Hypothalamus (tissue), 51 donors: Measurements from ENCODE around the gene ANXA4.
"Not testable (repeated sequence)": the region's sequence is repeated elsewhere in the genome, so short reads cannot be mapped to it uniquely, and the experiment has no call there.

Source experiments
- DNase-seq, 51 donors: peaks; one replicate each; lab custom pipeline; 2025; lab: John Stamatoyannopoulos, UW

The ANXA4 gene

GRCh38 chr2:69745035-69745434 lies 3.1 kb downstream of the ANXA4 start:
- no peak for DNase-seq

GRCh38 chr2:69750246-69750645 lies 8.3 kb downstream of the ANXA4 start:
- DNase-seq, result no peak

- no peak for DNase-seq
Observed at GRCh38 chr2:69753659-69754363, 11.9 kb downstream of the ANXA4 start.

DNA sequence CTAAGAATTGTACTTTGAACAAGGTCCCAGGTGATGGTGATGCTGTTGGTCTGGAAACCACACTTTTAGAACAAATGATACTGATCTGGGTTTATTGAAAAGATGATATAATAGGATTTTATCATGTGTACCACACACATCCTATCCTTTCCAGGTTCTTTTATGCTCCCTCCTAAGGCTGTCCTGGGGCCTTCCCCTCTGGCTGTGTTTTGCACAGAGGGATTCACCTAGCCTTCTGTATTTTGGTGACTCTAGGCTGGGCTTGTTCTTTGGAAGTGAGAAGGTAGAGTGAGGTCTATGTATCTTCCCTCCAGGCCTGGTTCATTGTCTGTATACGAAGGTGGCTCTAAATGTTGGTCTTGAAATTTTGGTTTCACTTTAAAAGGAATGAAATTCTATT lies 12.7 kb downstream of the ANXA4 start:
- no peak for DNase-seq

DNA sequence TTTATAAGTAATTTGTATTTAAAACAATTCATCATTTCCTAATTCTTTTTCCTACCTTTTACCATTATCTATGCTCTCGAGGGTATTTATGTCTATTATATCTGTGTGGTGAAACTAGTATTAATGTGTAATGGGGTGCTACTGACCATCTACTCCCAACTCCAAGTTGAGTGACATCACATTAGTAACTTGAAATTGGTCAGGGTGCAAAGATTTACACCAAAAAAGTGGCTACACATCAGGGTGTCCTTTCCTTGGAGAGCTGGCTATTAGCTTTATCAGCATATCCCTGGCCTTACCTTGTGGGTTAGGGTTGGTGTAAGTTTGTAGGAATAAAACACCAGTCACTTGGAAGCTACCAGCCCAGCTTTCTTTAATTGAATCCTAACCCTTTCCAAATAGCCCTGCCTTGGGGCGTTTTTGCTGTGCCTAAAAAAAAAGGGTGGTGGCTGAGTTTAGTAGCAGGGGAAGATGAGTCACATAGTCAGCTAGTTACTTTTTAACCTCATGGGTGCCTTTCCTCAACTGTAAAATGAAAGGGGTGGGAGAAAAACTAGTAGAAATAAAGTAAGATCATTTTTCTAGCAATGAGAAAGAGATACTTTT lies 14.0 kb downstream of the ANXA4 start:
- DNase-seq, result no peak

DNA sequence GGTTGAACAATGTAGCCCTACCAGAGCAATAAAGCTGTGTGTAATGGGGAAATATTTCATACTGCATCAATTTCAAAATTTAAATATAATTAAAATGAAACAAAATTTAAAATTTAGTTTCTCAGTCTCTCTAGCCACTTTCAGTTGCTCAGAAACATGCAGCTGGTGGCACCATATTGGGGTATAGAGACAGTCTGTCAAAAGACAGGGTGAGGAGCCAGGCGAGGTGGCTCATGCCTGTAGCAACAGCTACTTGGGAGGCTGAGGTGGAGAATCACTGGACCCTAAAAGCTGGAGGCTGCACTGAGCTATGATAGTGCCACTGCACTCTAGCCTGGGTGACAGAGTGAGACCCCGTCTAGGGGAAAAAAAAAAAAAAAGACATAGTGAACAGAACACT lies 20.1 kb downstream of the ANXA4 start:
- DNase-seq, result no peak

- peak in 31 of 51 donors; percentile 3 to 69 (median 21) for DNase-seq
Observed at GRCh38 chr2:69762513-69763494, 20.9 kb downstream of the ANXA4 start.

- not testable (repeated sequence) for DNase-seq
Observed at GRCh38 chr2:69763831-69764230, 21.9 kb downstream of the ANXA4 start.

DNA sequence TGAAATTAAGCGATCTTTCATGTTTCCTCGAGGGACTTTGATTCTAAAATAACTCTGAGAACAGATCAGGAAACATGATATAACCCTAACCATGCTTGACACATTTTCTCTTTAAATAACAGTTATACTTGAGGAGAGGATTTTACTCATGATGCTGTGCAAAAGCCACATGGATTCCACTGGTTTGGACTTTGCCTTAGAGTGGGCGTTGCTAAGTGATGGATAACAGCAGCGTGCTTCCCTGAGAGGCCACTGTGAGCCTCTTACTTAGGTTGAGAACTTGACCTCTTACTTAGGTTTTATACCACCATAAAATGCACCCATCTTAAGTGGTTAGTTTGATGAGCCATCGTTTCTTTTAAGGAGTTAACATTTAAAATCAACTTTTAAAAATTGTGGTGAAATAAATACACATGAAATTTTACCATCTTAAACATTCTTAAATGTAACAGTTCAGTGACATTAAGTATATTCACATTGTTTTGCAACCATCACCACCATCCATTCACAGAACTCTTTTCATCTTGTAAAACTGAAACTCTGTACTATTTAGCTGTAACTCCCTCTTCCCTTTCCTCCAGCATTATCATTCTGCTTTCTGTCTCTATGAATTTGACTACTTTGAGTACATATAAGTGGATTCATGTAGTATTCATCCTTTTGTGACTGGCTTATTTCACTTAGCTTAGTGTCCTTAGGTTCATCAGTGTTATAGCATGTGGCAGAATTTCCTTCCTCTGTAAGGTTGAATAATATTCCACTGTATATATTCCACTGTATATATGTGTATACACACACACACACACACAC lies 22.6 kb downstream of the ANXA4 start:
- DNase-seq, result no peak

DNA sequence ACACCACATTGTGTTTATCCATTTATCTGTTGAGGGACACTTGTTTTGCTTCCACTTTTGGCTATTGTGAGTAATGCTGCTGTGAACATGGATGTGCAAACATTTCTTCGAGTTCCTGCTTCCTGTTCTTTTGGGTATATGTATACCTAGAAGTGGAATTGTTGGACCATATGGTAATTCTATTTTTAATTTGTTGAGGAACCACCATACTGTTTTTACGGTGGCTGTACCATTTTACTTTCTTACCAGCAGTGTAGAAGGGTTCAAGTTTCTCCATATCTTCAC lies 23.1 kb downstream of the ANXA4 start:
- no peak for DNase-seq

DNA sequence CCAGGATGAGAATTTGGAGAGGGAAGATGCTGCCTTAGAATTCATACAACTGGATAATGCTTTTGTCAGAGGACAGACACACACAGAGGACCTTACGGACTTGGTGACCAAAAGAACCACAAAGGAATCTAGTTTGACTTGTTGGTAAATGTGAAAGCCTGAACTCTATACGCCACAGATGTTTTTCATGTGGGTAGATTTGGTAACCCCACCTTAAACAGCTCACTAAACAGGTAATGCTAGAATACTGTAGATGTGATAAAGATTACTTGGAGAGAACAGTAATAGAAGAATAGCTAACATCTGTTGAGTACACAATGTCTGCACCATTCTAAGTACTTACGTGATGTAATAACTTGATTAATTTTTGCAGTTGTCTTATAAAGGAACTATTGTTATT lies 24.1 kb downstream of the ANXA4 start:
- no peak for DNase-seq

DNA sequence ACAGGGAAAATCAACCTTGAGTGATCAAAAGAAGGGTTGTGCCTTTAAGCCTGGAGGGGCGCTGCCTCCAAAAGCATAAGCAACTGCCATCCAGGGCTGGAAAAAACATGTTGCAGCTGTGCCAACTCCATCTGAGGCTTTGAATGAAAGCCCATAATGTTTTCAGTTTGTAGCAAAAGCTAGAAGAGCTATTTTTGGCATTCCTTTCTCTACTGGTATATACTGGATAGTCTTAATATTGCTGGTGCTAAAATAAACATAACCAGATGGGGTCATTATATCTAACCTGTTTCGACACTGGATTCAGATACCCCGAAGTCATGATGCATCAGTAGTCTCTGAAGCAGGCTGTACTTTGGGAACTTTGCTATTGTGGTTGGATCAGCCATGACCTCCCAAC lies 25.1 kb downstream of the ANXA4 start:
- DNase-seq, result peak in 4 of 51 donors; percentile 4 to 10 (median 6)

DNA sequence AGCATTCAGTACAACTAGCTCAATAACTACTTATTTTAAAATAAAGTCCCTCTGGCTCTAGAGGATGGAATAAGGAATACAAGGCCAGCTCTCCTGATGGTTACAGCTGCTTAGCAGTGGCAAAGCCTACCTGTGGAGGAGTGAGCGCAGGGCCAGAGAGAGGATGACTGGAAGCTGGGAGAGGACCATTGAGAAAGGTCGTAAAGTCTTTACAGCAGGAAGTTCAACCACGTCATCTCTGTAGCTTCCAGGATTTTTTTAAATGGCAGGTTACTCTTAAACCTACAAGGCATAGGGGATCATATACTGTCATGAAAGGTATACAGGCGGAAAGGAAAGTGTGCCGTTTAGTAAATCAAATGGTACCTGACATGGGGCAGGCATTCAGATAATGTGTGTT lies 26.3 kb downstream of the ANXA4 start:
- no peak for DNase-seq

DNA sequence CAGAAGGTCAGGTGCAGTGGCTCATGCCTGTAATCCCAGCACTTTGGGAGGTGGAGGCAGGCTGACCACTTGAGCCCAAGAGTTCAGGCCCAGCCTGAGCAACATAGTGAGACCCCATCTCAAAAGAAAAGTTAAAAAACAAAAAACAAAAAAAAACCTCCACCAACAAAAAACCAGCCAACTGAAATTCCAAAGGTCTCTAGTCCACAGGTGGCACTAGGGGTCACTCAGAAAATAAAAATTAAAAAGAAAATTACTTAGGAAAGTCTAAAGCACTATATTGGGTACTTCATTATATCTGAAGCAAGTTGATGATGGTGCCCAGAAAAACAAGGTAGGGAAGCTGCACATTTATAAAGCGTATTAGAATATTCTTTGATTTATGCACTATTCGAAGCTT lies 26.9 kb downstream of the ANXA4 start:
- DNase-seq, result no peak

DNA sequence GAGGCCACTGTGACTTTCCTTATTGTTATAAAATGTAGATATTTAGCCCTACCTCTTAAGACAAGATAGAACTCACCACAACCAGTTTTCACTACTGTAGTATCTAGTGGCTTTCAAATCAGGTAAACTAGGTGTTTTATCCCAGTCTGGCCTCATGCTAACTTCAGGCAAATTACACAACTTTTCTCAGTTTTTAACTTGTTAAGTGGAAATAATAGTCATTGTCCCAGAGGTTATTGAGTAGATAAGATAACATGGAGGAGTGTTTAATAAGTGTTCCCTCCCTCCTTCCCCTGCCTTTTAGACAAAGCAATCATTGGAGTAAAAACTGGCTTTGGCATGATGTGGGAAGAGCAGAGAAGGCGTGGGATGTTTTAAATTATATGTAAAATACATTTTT lies 27.3 kb downstream of the ANXA4 start:
- DNase-seq, result no peak

GRCh38 chr2:69770193-69770702 lies 28.3 kb downstream of the ANXA4 start:
- peak in 2 of 51 donors; percentile 4 to 13 for DNase-seq

- DNase-seq, result no peak
Observed at GRCh38 chr2:69770747-69771146, 28.8 kb downstream of the ANXA4 start.

GRCh38 chr2:69771461-69771860 lies 29.5 kb downstream of the ANXA4 start:
- DNase-seq, result no peak

- peak in 1 of 51 donors; percentile 20 for DNase-seq
Observed at GRCh38 chr2:69773206-69773605, 31.3 kb downstream of the ANXA4 start.

DNA sequence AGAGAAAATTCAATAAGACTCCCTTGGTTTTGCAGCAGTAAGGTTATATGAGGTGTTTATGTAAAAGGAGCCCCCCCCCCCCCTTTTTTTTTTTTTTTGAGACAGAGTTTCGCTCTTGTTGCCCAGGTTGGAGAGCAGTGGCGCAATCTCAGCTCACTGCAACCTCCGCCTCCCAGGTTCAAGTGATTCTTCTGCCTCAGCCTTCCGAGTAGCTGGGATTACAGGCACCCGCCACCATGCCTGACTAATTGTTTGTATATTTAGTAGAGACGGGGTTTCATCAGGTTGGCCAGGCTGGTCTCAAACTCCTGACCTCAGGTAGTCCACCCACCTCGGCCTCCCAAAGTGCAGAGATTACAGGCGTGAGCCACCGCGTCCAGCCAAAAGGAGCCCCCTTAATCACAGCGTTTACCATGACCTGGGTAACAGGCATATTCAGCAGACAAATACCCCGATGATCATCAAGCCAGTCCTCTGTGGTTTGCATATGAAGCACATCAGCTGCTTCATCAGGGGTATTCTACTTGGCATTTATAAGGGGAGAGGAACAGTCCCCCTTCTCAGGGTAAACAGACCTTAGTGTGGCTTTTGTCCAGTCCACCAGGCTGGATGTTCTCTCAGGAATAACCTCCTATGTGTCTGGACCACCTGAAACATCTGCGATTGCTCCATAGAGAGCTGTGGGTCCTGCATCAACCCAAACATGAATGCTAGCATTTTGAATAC lies 32.5 kb downstream of the ANXA4 start:
- not testable (repeated sequence) for DNase-seq
